Panc1 (cell line): ENCODE measurements around the gene PHF23. TPM values are rescaled to one million over a fixed set of nuclear protein-coding genes. Genes with fewer than 3 reads are reported as not detected.

Experiments used
- ATAC-seq: fragments of 200-7000 bp; cut with Tn5 transposase; 2 replicates; pipeline ENCODE4 v1.9.1; 2020; ENCODE audit warnings: mild to moderate bottlenecking, moderate library complexity
- BruUV-seq: library from RNA; stranded (reverse); fragments of 400-500 nt; replicated peaks from 2 replicates; lab custom pipeline; 2021; lab: Mats Ljungman, UMichigan
- CTCF ChIA-PET: fragments of 300-600 bp; sonication (Branson Sonifier 250); formaldehyde crosslinking; loops from one replicate; lab custom pipeline; 2022; ENCODE audit warnings: antibody characterized with exemption; lab: Charles Lee
- POLR2A ChIA-PET: fragments of 300-600 bp; sonication (Branson Sonifier 250); formaldehyde crosslinking; loops from one replicate; lab custom pipeline; 2022; ENCODE audit warnings: antibody characterized with exemption; lab: Charles Lee
- DNase-seq: peaks from one replicate; pipeline ENCODE4 v3.0.0-alpha.2; 2010; ENCODE audit warnings: low read depth, low spot score
- H3K27ac ChIP-seq: 2 replicates; pipeline ENCODE4 v1.5.1; 2011; ENCODE audit warnings: mild to moderate bottlenecking, low read length, inconsistent platforms
- H3K27me3 ChIP-seq: fragments of 200-500 bp; sonication (Bioruptor generic); 2 replicates; pipeline ENCODE4 v1.6.0; 2014; ENCODE audit warnings: low read length, inconsistent platforms; ENCODE audit not compliant: control insufficient read depth, insufficient read depth
- H3K36me3 ChIP-seq: fragments of 200-500 bp; sonication (Bioruptor generic); 2 replicates; pipeline ENCODE4 v1.5.1; 2014; ENCODE audit warnings: inconsistent platforms, mild to moderate bottlenecking, low read length, moderate library complexity; ENCODE audit not compliant: control insufficient read depth, insufficient read depth
- H3K4me1 ChIP-seq: 2 replicates; pipeline ENCODE4 v1.5.1; 2011; ENCODE audit warnings: inconsistent platforms, mild to moderate bottlenecking, low read length, moderate library complexity; ENCODE audit not compliant: control insufficient read depth, insufficient read depth
- H3K4me3 ChIP-seq, 2 experiments: 2 replicates each; pipeline ENCODE4 v1.5.1; 2011 to 2012; ENCODE audit warnings: low read depth in 2 of 2, low read length in 2 of 2, mild to moderate bottlenecking in 2 of 2, inconsistent platforms in 1 of 2, moderate library complexity in 1 of 2
- H3K9me3 ChIP-seq: fragments of 200-500 bp; sonication (Bioruptor generic); 2 replicates; pipeline ENCODE4 v1.5.1; 2014; ENCODE audit warnings: low read depth, mild to moderate bottlenecking, inconsistent platforms, low read length, moderate library complexity; ENCODE audit not compliant: control insufficient read depth, insufficient read depth
- POLR2AphosphoS5 ChIP-seq: IDR thresholded peaks from 2 replicates; pipeline ENCODE4 v1.6.1; 2012; ENCODE audit warnings: mild to moderate bottlenecking, low read depth, low read length, moderate library complexity
- SIN3A ChIP-seq: IDR thresholded peaks from 2 replicates; pipeline ENCODE4 v1.6.1; 2012; ENCODE audit warnings: low read depth, mild to moderate bottlenecking, low read length, moderate library complexity, borderline replicate concordance; ENCODE audit not compliant: insufficient read depth
- TCF7L2 ChIP-seq: IDR thresholded peaks from 2 replicates; pipeline ENCODE4 v1.6.1; 2011; ENCODE audit warnings: mild to moderate bottlenecking, low read depth, low read length, inconsistent platforms
- in situ Hi-C: cut with HindIII; loops from 2 replicates; pipeline ENCODE4 v1.10.0; 2016; ENCODE audit warnings: low sequenced_read_pairs, low pct_unique_long_range_greater_than_20kb
- intact Hi-C: fragments of 100-400 bp; cut with micrococcal nuclease; formaldehyde crosslinking; loops from one replicate; pipeline ENCODE4 v1.10.0; 2022; ENCODE audit not compliant: unreplicated experiment
- total RNA-seq: library from RNA; stranded (reverse); gene quantifications from one replicate; pipeline ENCODE4 v1.2.1, GENCODE V29; 2021; ENCODE audit not compliant: unreplicated experiment
- TF ChIP-seq, protein P1 (sequence below): fragments of 450-650 bp; IDR thresholded peaks from 2 replicates; pipeline ENCODE4 v1.5.1; 2017; ENCODE audit warnings: mild to moderate bottlenecking
- TF ChIP-seq, protein P2 (sequence below), 2 experiments: IDR thresholded peaks; 2 replicates each; pipeline ENCODE4 v1.6.1; 2011 to 2012; ENCODE audit warnings: low read depth in 2 of 2, control low read depth in 1 of 2, low read length in 1 of 2, mild to moderate bottlenecking in 1 of 2, moderate library complexity in 1 of 2; ENCODE audit not compliant: insufficient read depth in 1 of 2

PHF23 gene
- total RNA-seq, 1 experiment from 2014 or later: 69.3 TPM

DNA sequence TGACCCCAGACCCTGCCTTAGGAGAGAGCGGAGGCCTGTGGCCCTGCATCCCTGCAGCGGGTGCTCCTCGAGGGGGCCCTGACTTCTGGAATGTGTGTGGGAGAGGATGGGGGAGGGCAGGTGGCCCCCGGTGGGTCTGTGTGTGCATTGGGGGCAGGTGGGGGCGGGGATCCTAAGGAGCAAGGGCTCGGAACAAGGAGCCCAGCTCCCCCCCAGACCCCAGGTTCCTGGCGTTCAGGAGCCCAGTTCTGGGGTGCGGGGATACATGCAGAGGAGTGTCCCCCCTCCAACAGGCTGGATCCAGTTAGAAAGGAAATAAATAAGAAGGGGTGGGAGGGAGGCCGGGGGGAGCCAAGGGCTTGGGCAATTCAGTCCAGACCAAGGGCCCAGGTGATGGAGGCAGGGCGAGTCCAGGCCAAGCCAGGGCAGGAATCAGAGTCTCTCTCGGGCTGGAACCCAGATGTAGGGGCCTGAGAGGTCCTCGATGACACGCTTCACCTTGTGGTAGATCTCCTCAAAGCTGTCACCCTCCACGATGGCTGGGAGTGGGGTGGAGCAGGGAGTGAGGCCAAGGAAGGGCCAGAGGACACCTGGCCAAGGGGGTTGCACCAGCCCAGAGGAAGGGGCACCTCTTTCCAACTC is 48.9 kb downstream of the PHF23 start:
- POLR2A ChIA-PET: no interaction called here
- no peak for TF ChIP-seq SIN3A
- TF ChIP-seq POLR2AphosphoS5: no peak
- TF ChIP-seq TCF7L2: no peak
- TF ChIP-seq, protein P1, sequence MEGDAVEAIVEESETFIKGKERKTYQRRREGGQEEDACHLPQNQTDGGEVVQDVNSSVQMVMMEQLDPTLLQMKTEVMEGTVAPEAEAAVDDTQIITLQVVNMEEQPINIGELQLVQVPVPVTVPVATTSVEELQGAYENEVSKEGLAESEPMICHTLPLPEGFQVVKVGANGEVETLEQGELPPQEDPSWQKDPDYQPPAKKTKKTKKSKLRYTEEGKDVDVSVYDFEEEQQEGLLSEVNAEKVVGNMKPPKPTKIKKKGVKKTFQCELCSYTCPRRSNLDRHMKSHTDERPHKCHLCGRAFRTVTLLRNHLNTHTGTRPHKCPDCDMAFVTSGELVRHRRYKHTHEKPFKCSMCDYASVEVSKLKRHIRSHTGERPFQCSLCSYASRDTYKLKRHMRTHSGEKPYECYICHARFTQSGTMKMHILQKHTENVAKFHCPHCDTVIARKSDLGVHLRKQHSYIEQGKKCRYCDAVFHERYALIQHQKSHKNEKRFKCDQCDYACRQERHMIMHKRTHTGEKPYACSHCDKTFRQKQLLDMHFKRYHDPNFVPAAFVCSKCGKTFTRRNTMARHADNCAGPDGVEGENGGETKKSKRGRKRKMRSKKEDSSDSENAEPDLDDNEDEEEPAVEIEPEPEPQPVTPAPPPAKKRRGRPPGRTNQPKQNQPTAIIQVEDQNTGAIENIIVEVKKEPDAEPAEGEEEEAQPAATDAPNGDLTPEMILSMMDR: no peak
- TF ChIP-seq, protein P2, sequence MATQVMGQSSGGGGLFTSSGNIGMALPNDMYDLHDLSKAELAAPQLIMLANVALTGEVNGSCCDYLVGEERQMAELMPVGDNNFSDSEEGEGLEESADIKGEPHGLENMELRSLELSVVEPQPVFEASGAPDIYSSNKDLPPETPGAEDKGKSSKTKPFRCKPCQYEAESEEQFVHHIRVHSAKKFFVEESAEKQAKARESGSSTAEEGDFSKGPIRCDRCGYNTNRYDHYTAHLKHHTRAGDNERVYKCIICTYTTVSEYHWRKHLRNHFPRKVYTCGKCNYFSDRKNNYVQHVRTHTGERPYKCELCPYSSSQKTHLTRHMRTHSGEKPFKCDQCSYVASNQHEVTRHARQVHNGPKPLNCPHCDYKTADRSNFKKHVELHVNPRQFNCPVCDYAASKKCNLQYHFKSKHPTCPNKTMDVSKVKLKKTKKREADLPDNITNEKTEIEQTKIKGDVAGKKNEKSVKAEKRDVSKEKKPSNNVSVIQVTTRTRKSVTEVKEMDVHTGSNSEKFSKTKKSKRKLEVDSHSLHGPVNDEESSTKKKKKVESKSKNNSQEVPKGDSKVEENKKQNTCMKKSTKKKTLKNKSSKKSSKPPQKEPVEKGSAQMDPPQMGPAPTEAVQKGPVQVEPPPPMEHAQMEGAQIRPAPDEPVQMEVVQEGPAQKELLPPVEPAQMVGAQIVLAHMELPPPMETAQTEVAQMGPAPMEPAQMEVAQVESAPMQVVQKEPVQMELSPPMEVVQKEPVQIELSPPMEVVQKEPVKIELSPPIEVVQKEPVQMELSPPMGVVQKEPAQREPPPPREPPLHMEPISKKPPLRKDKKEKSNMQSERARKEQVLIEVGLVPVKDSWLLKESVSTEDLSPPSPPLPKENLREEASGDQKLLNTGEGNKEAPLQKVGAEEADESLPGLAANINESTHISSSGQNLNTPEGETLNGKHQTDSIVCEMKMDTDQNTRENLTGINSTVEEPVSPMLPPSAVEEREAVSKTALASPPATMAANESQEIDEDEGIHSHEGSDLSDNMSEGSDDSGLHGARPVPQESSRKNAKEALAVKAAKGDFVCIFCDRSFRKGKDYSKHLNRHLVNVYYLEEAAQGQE (IDR thresholded peaks at IDR 0.05; ENCODE audit: insufficient read depth in 1 of 2, low read depth in 2 of 2, low read length in 1 of 2): no peak
- no peaks in the 10 kb centered on the region for H3K36me3 ChIP-seq
- ATAC-seq (no peak), DNase-seq (no peak)
- CTCF ChIA-PET: no interaction called here
- no peaks in the 10 kb centered on the region for H3K4me1 ChIP-seq
- no peak overlapping the region for H3K4me3 ChIP-seq
- no peak overlapping the region for H3K27ac ChIP-seq
- in situ Hi-C loops: no loop called here
- no peaks in the 10 kb centered on the region for H3K27me3 ChIP-seq
- BruUV-seq: no TSS peak
- intact Hi-C loops: no loop called here
- H3K9me3 ChIP-seq: no peaks in the 10 kb centered on the region

DNA sequence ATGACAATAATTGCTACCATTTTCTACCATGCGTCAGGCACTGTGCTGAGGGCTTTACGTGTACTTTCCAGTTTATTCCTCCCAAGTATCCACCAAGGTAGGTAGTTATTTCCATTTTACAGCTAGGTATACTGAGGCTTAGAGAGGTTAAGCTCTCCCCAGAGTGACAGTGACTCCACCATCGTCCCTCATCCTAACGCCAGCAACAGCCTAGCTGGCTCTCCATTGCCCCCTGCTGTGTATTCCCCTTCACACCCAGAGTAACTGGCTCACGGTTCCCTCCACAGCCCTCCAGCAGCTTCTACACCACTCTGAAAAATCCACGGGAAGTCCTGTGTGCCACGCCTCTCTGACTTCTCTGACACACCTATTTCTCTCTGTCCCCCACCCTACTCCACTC is 53.0 kb downstream of the PHF23 start:
- Histone ChIP-seq H3K27me3 (no peaks in the 10 kb centered on the region), H3K4me3 (no peak overlapping the region), H3K36me3 (no peaks in the 10 kb centered on the region), H3K4me1 (no peaks in the 10 kb centered on the region), H3K9me3 (no peaks in the 10 kb centered on the region), H3K27ac (no peak overlapping the region)
- BruUV-seq: no TSS peak
- in situ Hi-C loops (no loop called here), intact Hi-C loops (no loop called here)
- ChIA-PET POLR2A (no interaction called here), CTCF (interaction anchor here (0.7 kb wide), 1 partner anchor 9 kb away, joined by 3 read pairs; no protein-coding TSS in a partner anchor)
- DNase-seq (no peak), ATAC-seq (no peak)
- TF ChIP-seq TCF7L2: no peak
- TF ChIP-seq SIN3A: no peak
- TF ChIP-seq POLR2AphosphoS5: no peak
- TF ChIP-seq, protein P1: no peak
- TF ChIP-seq, protein P2 (IDR thresholded peaks at IDR 0.05; ENCODE audit: insufficient read depth in 1 of 2, low read depth in 2 of 2, low read length in 1 of 2): no peak
